ENCODE data around the gene AKIRIN2. TPM values are rescaled to one million over a fixed set of nuclear protein-coding genes. Genes with fewer than 3 reads are reported as not detected.

The AKIRIN2 gene
- total and polyA plus RNA-seq, 9 of the 15 experiments (the other 6 are each of a cell fraction or from before 2014, with no cell fraction given) = 5.8 to 63.9 (median 28.1) TPM

GRCh38 chr6:87705070-87705691, 3.1 kb upstream of the AKIRIN2 start (continued):
- TF ChIP-seq ZNF23 (CRISPR knock-in tag; IDR thresholded peaks at IDR 0.05) (no peak), GATAD2B (IDR thresholded peaks at IDR 0.05; ENCODE audit: borderline replicate concordance) (no peak), U2AF1 (optimal IDR thresholded peaks at IDR 0.05; ENCODE audit: low read depth, low read length) (no peak), NFIC (IDR thresholded peaks at IDR 0.05) (no peak), ZNF561 (CRISPR knock-in tag; conservative IDR thresholded peaks at IDR 0.05) (no peak), ZNF507 (tag; conservative IDR thresholded peaks at IDR 0.05) (no peak), MAZ (CRISPR knock-in tag; conservative IDR thresholded peaks at IDR 0.05 in 1 of 2, IDR thresholded peaks at IDR 0.05 in 1 of 2) (0 out of 4 replicates have a peak, but pooled peaks of 1 of the 2 experiments have one; percentile 24), E2F1 (CRISPR knock-in tag; IDR thresholded peaks at IDR 0.05) (no peak), ZNF318 (IDR thresholded peaks at IDR 0.05; ENCODE audit: borderline replicate concordance in 1 of 2, low read depth in 1 of 2) (no peak), ZBTB11 (CRISPR knock-in tag; IDR thresholded peaks at IDR 0.05) (no peak), MBD2 (IDR thresholded peaks at IDR 0.05; ENCODE audit: borderline replicate concordance, low read depth) (no peak), ZNF668 (CRISPR knock-in tag; IDR thresholded peaks at IDR 0.05) (no peak), USF1 (CRISPR knock-in tag; IDR thresholded peaks at IDR 0.05) (no peak)
